Naive B cell (primary cell): ENCODE data around the gene SPATA31C1. TPM values are rescaled to one million over a fixed set of nuclear protein-coding genes. Genes with fewer than 3 reads are reported as not detected.
"Not testable (repeated sequence)": the region's sequence is repeated elsewhere in the genome, so short reads cannot be mapped to it uniquely, and the experiment has no call there.

ENCODE experiments used
- ATAC-seq, 2 donors: fragments of 150-1000 bp; cut with Tn5 transposase; 2 replicates each; pipeline ENCODE4 v1.10.0; 2021; ENCODE audit warnings: low read depth in 2 of 2, mild to moderate bottlenecking in 2 of 2, moderate library complexity in 2 of 2
- DNase-seq: peaks from one replicate; pipeline ENCODE4 v3.0.0; 2022
- H3K27ac Mint-ChIP-seq, 6 donors: one replicate each; pipeline ENCODE4 v1.8.0; 2020 to 2022; ENCODE audit warnings: mild to moderate bottlenecking in 6 of 6, mixed read lengths in 6 of 6, moderate library complexity in 5 of 6, inconsistent platforms in 2 of 6
- H3K27me3 Mint-ChIP-seq, 3 donors: one replicate each; pipeline ENCODE4 v1.8.0; 2021 to 2022; ENCODE audit warnings: mixed read lengths in 3 of 3, mild to moderate bottlenecking in 1 of 3
- H3K36me3 Mint-ChIP-seq, 2 donors: one replicate each; pipeline ENCODE4 v1.8.0; 2020 to 2022; ENCODE audit warnings: mixed read lengths in 2 of 2, inconsistent platforms in 1 of 2, mild to moderate bottlenecking in 1 of 2
- H3K4me1 Mint-ChIP-seq, 3 donors: one replicate each; pipeline ENCODE4 v1.8.0; 2020 to 2022; ENCODE audit warnings: mixed read lengths in 3 of 3, inconsistent platforms in 1 of 3, mild to moderate bottlenecking in 1 of 3, moderate library complexity in 1 of 3
- H3K4me3 Mint-ChIP-seq, 8 donors: one replicate each; pipeline ENCODE4 v1.8.0; 2020 to 2022; ENCODE audit warnings: mild to moderate bottlenecking in 8 of 8, mixed read lengths in 8 of 8, moderate library complexity in 8 of 8, inconsistent platforms in 2 of 8
- H3K9me3 Mint-ChIP-seq, 7 donors: one replicate each; pipeline ENCODE4 v1.8.0; 2020 to 2022; ENCODE audit warnings: mixed read lengths in 7 of 7, mild to moderate bottlenecking in 5 of 7, inconsistent platforms in 2 of 7, moderate library complexity in 1 of 7
- polyA plus RNA-seq, 6 donors: library from polyadenylated mRNA; unstranded; fragments of 300-500 nt; fragmentation: Illumina TruSeq; gene quantifications; one replicate each; pipeline ENCODE4 v1.2.3, GENCODE V29; 2021; ENCODE audit warnings: low read depth in 6 of 6

The SPATA31C1 gene
- polyA plus RNA-seq, 6 donors from 2014 or later = not detected

GRCh38 chr9:87929152-87929551, 11.4 kb downstream of the SPATA31C1 start:
- H3K4me3 Mint-ChIP-seq, H3K36me3 Mint-ChIP-seq: not testable (repeated sequence)

GRCh38 chr9:87934444-87934843, 16.7 kb downstream of the SPATA31C1 start:
- not testable (repeated sequence) for H3K27ac Mint-ChIP-seq, H3K4me1 Mint-ChIP-seq, DNase-seq, H3K4me3 Mint-ChIP-seq, H3K9me3 Mint-ChIP-seq, ATAC-seq, H3K36me3 Mint-ChIP-seq, H3K27me3 Mint-ChIP-seq

More at GRCh38 chr9:87929152-87929551, 11.4 kb downstream of the SPATA31C1 start:
- not testable (repeated sequence) for H3K27me3 Mint-ChIP-seq, H3K9me3 Mint-ChIP-seq, H3K27ac Mint-ChIP-seq, H3K4me1 Mint-ChIP-seq, DNase-seq, ATAC-seq

DNA sequence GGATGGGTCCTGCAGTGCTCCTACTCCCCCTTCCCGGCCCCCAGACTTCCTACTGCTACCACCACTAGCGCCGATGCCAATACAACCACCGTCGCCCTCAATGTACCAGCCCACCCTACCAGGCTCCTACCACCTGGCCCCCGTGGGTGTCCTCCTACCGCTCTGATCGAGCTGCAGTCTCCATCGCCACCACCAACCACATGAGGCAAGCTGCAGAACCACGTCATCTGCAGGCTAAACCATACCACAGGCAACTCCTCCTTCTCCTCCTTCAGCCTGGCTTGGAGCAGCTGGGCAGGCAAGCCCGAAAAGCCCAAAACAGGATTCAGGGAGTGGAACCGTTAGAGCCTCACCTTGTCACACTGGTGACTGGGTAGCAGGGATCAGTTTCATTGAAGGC, 19.6 kb downstream of the SPATA31C1 start:
- not testable (repeated sequence) for DNase-seq, H3K36me3 Mint-ChIP-seq, H3K9me3 Mint-ChIP-seq, H3K27me3 Mint-ChIP-seq, ATAC-seq, H3K4me1 Mint-ChIP-seq, H3K27ac Mint-ChIP-seq
- H3K4me3 Mint-ChIP-seq = peak overlapping the region in 1 of 8 donors; percentile 56

DNA sequence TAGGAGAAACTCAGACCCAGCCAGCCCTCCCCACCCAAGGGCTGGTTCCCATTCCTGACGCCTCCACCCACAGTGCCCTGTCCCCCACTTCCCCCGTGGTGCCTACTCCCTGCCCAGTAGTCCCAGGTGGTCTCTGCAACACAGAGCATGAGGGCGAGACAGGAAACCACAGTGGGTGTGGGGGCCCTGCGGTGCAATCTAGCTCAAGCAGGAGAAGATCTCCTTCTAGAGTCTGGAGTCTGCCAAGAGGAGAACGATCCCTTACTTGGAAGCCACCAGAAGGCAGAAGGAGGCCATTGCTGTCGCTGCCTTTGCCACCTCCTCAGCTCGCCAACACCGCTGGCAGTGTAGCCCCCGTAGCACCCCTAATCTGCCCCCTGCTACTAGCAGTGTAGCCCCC, 20.2 kb downstream of the SPATA31C1 start:
- H3K9me3 Mint-ChIP-seq, H3K27me3 Mint-ChIP-seq, H3K27ac Mint-ChIP-seq, H3K4me3 Mint-ChIP-seq, DNase-seq, H3K36me3 Mint-ChIP-seq, H3K4me1 Mint-ChIP-seq, ATAC-seq: not testable (repeated sequence)

DNA sequence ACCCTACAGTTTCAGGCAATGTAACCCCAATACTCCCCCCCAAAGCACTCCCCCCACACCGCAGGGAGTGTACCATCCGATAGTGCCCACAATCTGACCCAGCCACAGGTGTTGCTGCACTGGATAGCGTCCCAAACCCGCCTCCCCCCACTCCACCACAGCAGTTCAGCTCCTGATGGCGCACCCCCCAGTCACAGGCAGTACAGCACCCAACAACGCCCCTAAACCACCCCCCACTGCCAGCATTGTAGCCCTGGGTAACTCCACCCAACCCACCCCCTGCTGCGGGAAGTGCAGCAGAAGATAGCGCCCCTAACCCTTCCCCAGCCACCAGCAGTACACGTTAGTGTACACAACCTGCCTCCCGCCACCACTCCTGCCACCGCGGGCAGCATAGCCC, 20.6 kb downstream of the SPATA31C1 start:
- not testable (repeated sequence) for H3K36me3 Mint-ChIP-seq, H3K4me1 Mint-ChIP-seq, ATAC-seq, DNase-seq, H3K9me3 Mint-ChIP-seq, H3K27me3 Mint-ChIP-seq, H3K27ac Mint-ChIP-seq, H3K4me3 Mint-ChIP-seq

DNA sequence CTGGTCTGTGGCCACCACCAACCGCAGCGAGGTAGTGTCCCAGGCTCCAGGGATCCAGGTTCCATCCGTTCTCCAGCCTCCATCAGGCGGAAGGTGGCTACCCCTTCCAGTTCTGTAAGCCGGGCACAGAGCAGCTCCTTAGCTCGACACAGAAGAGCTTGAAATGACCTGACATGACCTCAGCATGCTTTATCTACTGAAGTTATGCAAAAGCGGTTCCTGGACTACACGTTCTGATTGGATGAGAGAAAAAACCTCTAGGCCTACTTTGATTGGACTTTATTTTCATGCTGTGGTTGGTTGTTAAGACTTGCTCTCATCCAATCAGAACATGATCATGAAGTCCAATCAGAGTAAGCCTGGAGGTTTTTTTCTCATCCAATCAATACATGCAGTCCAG, 21.3 kb downstream of the SPATA31C1 start:
- not testable (repeated sequence) for H3K9me3 Mint-ChIP-seq, DNase-seq, ATAC-seq, H3K27ac Mint-ChIP-seq, H3K4me3 Mint-ChIP-seq, H3K27me3 Mint-ChIP-seq, H3K4me1 Mint-ChIP-seq, H3K36me3 Mint-ChIP-seq

DNA sequence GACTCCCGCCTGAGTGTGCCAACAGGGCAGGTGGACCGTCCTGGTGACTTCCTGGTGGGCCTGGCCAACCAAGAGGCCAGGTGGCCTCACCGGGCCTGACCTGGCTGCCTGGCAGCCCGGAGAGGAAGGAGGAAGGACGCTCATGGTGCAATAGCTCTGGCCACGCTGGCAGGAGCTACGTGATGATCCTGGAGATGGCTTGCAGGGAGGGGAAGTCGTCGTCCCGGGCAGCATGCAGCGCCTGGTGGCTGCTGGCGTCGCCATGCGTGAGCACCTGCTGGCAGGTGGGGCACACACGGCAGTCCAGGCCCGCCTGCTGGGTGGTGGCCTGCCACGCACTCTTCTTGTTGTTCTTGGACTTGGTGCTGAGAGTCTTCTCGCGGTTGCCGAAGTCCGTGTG, 26.3 kb downstream of the SPATA31C1 start:
- Mint-ChIP-seq H3K4me3 (peak overlapping the region in 1 of 8 donors; percentile 47), H3K27me3 (peaks cover 8 to 37% (median 32%) of the 10 kb centered on the region in 3 donors), H3K4me1 (no peaks in the 10 kb centered on the region), H3K36me3 (no peaks in the 10 kb centered on the region), H3K27ac (no peak overlapping the region), H3K9me3 (peaks cover 0 to 6% (median 3%) of the 10 kb centered on the region in 7 donors)
- DNase-seq (no peak), ATAC-seq (no peak)

- Mint-ChIP-seq H3K4me3 (peak overlapping the region in 1 of 8 donors; percentile 47), H3K9me3 (peaks cover 3 to 7% (median 4%) of the 10 kb centered on the region in 7 donors), H3K27ac (no peak overlapping the region), H3K36me3 (no peaks in the 10 kb centered on the region), H3K27me3 (peaks cover 13 to 39% (median 36%) of the 10 kb centered on the region in 3 donors), H3K4me1 (no peaks in the 10 kb centered on the region)
- DNase-seq (no peak), ATAC-seq (no peak)
Observed at GRCh38 chr9:87944682-87945081, 26.9 kb downstream of the SPATA31C1 start.

GRCh38 chr9:87950296-87950695, 32.5 kb downstream of the SPATA31C1 start:
- Mint-ChIP-seq H3K36me3 (no peaks in the 10 kb centered on the region), H3K9me3 (peaks cover 9 to 19% (median 14%) of the 10 kb centered on the region in 7 donors), H3K4me1 (peaks cover 0 to 6% (median 0%) of the 10 kb centered on the region in 3 donors), H3K27ac (no peak overlapping the region), H3K27me3 (peaks cover 18 to 32% (median 26%) of the 10 kb centered on the region in 3 donors), H3K4me3 (no peak overlapping the region)
- ATAC-seq (no peak), DNase-seq (no peak)

GRCh38 chr9:87950765-87951488, 33.2 kb downstream of the SPATA31C1 start:
- Mint-ChIP-seq H3K9me3 (peaks cover 9 to 19% (median 14%) of the 10 kb centered on the region in 7 donors), H3K27ac (no peak overlapping the region), H3K4me3 (no peak overlapping the region), H3K36me3 (no peaks in the 10 kb centered on the region), H3K4me1 (peaks cover 0 to 6% (median 0%) of the 10 kb centered on the region in 3 donors), H3K27me3 (peaks cover 23 to 32% (median 28%) of the 10 kb centered on the region in 3 donors)
- no peak for ATAC-seq
- no peak for DNase-seq

DNA sequence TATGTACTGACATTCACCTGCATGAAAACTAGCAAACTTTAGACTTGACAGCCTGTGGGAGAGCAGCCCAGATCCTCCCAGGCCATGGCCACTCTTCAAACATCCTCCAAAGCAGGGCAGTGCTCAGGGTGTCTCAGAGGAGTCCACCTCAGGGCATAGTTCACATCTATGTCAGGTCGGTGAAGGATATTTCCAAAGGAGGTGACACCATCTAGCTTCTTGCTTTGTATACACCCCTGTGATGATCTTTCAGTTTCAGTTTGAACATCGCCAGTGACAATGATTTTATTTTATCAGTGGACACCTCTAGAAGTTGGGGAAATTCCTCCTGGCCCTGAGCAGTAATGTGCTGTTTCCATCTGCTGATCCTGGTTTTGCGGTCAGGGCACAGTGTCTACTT, 36.5 kb downstream of the SPATA31C1 start:
- Mint-ChIP-seq H3K4me3 (no peak overlapping the region), H3K4me1 (peaks cover 0 to 6% (median 0%) of the 10 kb centered on the region in 3 donors), H3K9me3 (peaks cover 4 to 19% (median 9%) of the 10 kb centered on the region in 7 donors), H3K27ac (no peak overlapping the region), H3K27me3 (peaks cover 24 to 38% (median 26%) of the 10 kb centered on the region in 3 donors), H3K36me3 (no peaks in the 10 kb centered on the region)
- ATAC-seq (no peak), DNase-seq (no peak)

- ATAC-seq (no peak), DNase-seq (no peak)
- H3K4me1 Mint-ChIP-seq = no peaks in the 10 kb centered on the region
- H3K9me3 Mint-ChIP-seq = peaks cover 0 to 10% (median 2%) of the 10 kb centered on the region in 7 donors
- H3K4me3 Mint-ChIP-seq = no peak overlapping the region
- peaks cover 38 to 62% (median 42%) of the 10 kb centered on the region in 3 donors for H3K27me3 Mint-ChIP-seq
- no peaks in the 10 kb centered on the region for H3K36me3 Mint-ChIP-seq
- H3K27ac Mint-ChIP-seq = no peak overlapping the region
Observed at GRCh38 chr9:87957839-87958238, 40.1 kb downstream of the SPATA31C1 start.

GRCh38 chr9:87958591-87958990, 40.8 kb downstream of the SPATA31C1 start:
- ATAC-seq = no peak
- no peak overlapping the region for H3K4me3 Mint-ChIP-seq
- H3K27me3 Mint-ChIP-seq = peaks cover 38 to 65% (median 45%) of the 10 kb centered on the region in 3 donors

DNA sequence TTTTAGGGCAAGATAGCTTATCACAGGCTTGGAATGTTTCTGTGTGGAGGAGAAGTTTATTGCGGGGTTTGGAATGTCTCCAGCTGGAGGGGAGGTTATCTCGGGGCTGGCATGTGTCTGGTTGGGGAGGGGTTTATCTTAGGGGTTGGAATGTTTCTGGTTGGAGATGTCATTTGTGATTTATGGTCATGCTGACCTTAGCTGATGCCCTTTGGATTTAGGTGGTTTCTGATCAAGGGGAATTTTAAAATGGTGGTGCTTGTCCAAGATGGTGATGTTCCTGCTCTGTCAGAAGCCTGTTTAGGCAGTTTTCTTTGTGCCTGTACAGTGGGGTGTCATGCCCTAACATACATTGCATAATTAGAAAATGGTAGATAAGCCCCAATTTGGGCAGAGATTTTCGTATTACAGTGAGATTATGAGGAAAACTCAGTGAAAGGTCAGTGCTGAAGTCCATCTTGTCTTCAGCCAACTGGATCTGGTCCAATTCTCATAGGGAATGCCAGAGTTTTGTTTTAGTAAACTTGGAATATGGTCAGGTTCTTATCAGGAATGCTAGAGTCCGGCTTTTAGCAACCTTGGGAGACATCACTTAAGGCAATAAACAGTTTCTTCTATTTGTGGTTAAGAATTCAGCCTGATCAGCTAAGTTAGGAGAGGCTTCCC, 42.3 kb downstream of the SPATA31C1 start:
- Mint-ChIP-seq H3K27ac (no peak overlapping the region), H3K27me3 (peaks cover 38 to 65% (median 45%) of the 10 kb centered on the region in 3 donors), H3K36me3 (no peaks in the 10 kb centered on the region), H3K4me3 (no peak overlapping the region), H3K9me3 (peaks cover 0 to 10% (median 2%) of the 10 kb centered on the region in 7 donors), H3K4me1 (no peaks in the 10 kb centered on the region)
- no peak for ATAC-seq
- no peak for DNase-seq

More at GRCh38 chr9:87958591-87958990, 40.8 kb downstream of the SPATA31C1 start:
- no peak for DNase-seq
- no peaks in the 10 kb centered on the region for H3K4me1 Mint-ChIP-seq
- H3K36me3 Mint-ChIP-seq = no peaks in the 10 kb centered on the region
- no peak overlapping the region for H3K27ac Mint-ChIP-seq
- peaks cover 0 to 10% (median 2%) of the 10 kb centered on the region in 7 donors for H3K9me3 Mint-ChIP-seq
